Measurements from ENCODE around the gene HIPK1. TPM values are rescaled to one million over a fixed set of nuclear protein-coding genes. Genes with fewer than 3 reads are reported as not detected.

HIPK1 gene
- polyA plus RNA-seq, 3 donors from 2014 or later: 4.3 to 27.5 (median 12.7) TPM

DNA sequence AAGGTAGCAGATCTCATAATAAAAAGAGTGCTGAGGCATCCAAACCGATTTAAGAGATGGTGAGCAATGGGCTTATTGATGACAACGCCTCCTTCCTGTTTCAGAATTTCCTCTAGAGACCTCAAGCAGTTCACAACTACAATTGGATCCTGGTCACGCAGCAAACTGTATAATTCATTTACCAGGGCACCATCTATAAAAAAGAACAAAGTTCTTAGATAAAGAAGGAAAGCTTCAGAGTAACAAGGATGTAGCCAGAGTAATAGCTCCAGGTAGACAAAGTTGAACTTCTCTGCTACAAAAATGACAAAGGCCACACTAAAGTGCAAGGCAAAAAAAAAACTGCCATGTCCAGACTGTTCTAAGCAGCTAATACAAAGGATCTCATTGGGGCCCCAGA is 27.9 kb upstream of the HIPK1 start:
- H3K4me3 Mint-ChIP-seq: peak overlapping the region in 2 of 5 donors; percentile 10 to 16
- DNase-seq: no peak
- H3K27me3 Mint-ChIP-seq (ENCODE audit: low read depth in 3 of 3): peaks cover 5 to 15% (median 7%) of the 10 kb centered on the region in 3 donors
- peak overlapping the region in 5 of 6 donors; percentile 13 to 100 (median 62) for H3K27ac Mint-ChIP-seq
- peaks cover 7 to 51% (median 29%) of the 10 kb centered on the region in 3 donors for H3K36me3 Mint-ChIP-seq
- H3K9me3 Mint-ChIP-seq: no peaks in the 10 kb centered on the region
- H3K4me1 Mint-ChIP-seq: peaks cover 70 to 77% of the 10 kb centered on the region in 2 donors

DNA sequence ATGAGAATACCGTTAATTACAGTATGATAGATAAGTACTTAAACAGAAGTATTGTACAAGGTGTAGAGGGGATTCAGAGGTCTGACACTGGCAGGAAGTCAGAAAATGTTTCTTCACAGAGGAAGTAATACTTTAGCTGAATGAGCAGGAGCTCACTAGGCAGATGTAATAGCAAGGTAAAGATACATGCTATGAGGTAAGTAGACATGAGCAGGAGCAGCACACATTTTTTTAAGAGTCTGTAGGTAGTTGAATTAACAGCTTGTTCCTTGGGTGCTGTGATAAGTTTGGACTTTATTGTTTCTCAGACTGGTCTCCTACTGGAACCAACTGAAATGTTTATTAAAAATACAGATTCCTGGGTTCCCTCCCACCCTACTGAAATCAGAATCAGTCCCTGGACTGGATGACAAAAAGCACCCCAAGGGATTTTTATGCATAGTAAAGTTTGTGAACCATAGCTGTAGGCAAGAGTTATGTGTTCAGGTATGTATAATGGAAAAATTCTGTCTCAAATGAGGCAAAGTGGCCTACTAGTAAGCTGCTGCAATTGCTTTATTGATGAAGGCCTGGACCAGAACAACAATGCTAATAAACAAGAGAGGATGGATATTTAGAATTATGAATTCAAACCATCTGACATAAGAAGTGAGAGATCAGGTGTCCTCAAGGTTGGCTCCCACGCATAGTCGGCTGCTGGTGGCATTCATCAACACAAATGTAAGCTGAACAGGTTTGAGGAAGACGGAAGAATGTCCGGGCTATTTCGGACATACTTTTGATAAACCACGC is 25.4 kb upstream of the HIPK1 start:
- H3K4me3 Mint-ChIP-seq: peak overlapping the region; percentile 91 to 100 (median 99)
- peaks cover 5 to 18% (median 7%) of the 10 kb centered on the region in 3 donors for H3K27me3 Mint-ChIP-seq (ENCODE audit: low read depth in 3 of 3)
- peaks cover 66 to 73% of the 10 kb centered on the region in 2 donors for H3K4me1 Mint-ChIP-seq
- peak; percentile 22 to 34 (median 28) for DNase-seq
- H3K36me3 Mint-ChIP-seq: peaks cover 11 to 40% (median 16%) of the 10 kb centered on the region in 3 donors
- peak overlapping the region; percentile 98 to 100 (median 100) for H3K27ac Mint-ChIP-seq
- H3K9me3 Mint-ChIP-seq: no peaks in the 10 kb centered on the region

DNA sequence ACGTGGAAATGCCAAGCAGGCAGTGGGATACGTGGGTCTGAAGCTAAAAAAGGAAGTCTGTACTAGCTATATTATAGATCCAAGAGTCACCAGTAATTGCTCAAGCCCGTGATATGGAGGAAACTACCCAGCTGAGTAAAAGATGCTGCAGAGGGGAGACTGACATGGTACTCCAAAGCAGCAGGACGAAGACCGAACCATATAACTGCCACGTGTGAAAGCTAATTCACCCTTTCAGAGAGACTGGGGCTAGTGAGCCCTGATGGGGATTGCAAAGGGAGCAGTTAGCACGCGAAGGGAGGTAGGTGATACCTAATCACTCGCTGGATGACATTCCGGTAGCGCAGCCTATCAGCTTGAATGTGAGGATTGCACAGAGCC is 24.8 kb upstream of the HIPK1 start:
- no peak for DNase-seq
- Mint-ChIP-seq H3K4me3 (peak overlapping the region; percentile 91 to 100 (median 99)), H3K27me3 (ENCODE audit: low read depth in 3 of 3) (peaks cover 5 to 18% (median 7%) of the 10 kb centered on the region in 3 donors), H3K9me3 (no peaks in the 10 kb centered on the region), H3K4me1 (peaks cover 62 to 69% of the 10 kb centered on the region in 2 donors), H3K36me3 (peaks cover 13 to 41% (median 21%) of the 10 kb centered on the region in 3 donors), H3K27ac (peak overlapping the region; percentile 98 to 100 (median 100))

DNA sequence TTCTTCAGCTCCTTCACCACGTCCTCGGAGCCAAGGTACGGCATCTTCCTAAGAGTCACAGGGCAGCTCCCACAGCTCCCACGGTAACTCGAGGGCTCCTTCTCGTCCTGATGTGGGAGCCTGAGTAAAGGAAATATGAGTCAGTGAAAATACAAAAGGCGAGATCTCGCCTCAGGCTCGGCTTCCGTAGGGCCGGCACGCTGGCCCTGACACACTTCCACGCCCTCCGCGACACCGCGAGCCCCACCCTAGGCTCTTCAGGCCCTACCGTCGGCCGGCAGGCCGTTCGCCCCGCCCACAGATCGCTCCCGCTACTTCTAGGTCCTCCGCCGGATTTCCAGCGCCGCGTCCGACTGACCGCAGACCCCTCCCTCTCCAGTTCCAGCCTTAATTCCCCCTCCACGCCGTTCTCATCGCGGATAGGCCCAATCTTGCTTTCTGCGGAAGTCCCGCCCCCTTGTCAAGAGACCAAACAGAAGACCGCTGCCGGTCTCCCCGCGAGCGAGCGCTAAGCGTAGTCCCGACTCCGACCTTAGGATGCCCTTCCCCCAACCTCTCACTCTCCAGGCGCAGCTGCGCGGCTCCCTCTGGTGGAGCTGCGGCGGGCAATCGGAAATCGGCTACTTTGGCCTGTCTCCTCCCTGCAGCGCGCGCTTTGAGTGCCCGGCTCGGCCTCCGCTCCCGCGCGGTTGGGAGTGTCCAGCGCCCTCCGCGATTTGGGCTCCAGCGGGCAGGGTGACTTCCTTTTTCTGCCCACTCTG is 24.3 kb upstream of the HIPK1 start, which contains the start of the genes AP4B1 and DCLRE1B:
TSS of gene AP4B1 (minus strand) at position 126 of the 761 bp plus-strand sequence. CDS start at position 44, 82 bp downstream.
TSS of gene DCLRE1B (plus strand) at position 653 of the 761 bp plus-strand sequence. CDS start 261 bp downstream, outside the sequence.
- DNase-seq: peak; percentile 98 to 99 (median 99)
- Mint-ChIP-seq H3K27ac (peak within 1 kb of the TSS; percentile 98 to 100 (median 100)), H3K36me3 (peaks cover 10 to 37% (median 16%) of the 10 kb centered on the region in 3 donors), H3K4me3 (peak within 1 kb of the TSS; percentile 91 to 100 (median 99)), H3K27me3 (ENCODE audit: low read depth in 3 of 3) (peaks cover 5 to 18% (median 7%) of the 10 kb centered on the region in 3 donors), H3K9me3 (no peaks in the 10 kb centered on the region), H3K4me1 (peaks cover 58 to 64% of the 10 kb centered on the region in 2 donors)

DNA sequence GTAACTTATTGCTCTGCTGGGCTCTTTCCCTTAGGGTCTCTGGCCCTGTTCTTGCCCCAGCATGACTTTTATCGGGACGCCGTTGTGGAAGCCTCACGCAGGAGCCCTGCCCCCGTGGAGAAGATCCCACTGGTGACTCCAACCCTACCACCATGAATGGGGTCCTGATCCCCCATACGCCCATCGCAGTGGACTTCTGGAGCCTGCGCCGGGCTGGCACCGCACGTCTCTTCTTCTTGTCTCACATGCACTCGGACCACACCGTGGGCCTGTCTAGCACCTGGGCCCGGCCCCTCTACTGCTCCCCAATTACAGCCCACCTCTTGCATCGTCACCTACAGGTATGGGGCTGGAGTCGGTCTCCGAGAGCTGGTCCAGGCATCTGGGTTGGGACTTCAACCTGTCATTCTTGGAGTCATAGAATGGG is 23.7 kb upstream of the HIPK1 start:
- peaks cover 5 to 18% (median 7%) of the 10 kb centered on the region in 3 donors for H3K27me3 Mint-ChIP-seq (ENCODE audit: low read depth in 3 of 3)
- peak overlapping the region; percentile 98 to 100 (median 100) for H3K27ac Mint-ChIP-seq
- H3K36me3 Mint-ChIP-seq: peaks cover 14 to 34% (median 15%) of the 10 kb centered on the region in 3 donors
- H3K9me3 Mint-ChIP-seq: no peaks in the 10 kb centered on the region
- no peak for DNase-seq
- H3K4me1 Mint-ChIP-seq: peaks cover 58% of the 10 kb centered on the region in 2 donors
- H3K4me3 Mint-ChIP-seq: peak overlapping the region; percentile 91 to 100 (median 99)

DNA sequence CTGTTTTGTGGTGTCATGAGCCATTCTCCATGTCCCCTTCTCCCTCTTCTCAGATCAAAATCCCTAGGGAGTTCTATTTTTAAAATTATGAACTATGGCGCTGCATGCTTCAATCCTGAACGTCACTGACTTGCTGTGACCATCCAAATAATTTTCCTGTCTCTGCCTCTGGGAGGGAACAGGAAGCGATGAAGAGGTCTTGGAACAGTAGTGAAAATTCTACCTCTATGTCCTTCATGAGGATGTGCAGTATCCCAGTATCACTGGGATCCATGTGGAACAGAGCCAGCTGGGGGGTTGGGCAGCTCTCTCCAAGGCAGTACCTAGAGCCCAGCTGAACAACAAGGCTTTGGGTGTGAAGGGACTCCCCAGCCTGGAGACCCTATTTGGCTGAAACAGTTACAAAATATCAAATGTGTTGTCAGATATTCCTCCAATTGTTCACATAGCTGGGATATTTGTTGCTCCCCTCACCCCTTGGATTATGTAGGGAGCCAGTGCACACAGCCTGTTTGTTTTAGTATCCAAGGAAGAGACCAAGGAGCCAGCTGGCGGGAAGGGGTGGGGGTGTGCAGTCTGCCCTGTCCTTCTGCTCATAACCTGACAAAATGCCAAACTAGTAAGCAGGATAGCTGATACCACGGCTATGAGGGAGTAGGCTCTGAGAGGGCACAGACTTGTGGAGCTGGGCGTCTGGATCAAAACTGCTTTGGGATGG is 16.4 kb upstream of the HIPK1 start:
- Mint-ChIP-seq H3K36me3 (peaks cover 12 to 45% (median 19%) of the 10 kb centered on the region in 3 donors), H3K4me1 (peaks cover 0 to 12% of the 10 kb centered on the region in 2 donors), H3K27me3 (ENCODE audit: low read depth in 3 of 3) (no peaks in the 10 kb centered on the region), H3K27ac (no peak overlapping the region), H3K9me3 (no peaks in the 10 kb centered on the region), H3K4me3 (no peak overlapping the region)
- no peak for DNase-seq

DNA sequence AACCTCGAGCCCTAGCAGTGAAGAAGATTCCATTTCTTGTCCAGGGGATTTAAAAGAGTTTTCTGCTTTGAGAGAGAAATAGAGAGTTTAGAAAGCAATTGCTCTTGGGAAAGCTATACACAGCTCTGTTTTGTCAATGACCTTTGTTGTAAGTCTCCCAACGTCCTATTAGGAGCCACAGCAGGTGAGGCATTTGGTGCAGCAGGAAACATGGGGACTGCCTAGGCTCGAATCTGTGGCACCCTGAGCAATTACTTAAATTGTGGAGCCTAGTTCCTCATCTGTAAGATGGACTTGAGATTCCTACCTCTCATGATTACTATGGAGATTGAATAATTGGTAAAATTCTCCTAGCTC is 15.8 kb upstream of the HIPK1 start:
- Mint-ChIP-seq H3K36me3 (peaks cover 12 to 39% (median 19%) of the 10 kb centered on the region in 3 donors), H3K27me3 (ENCODE audit: low read depth in 3 of 3) (no peaks in the 10 kb centered on the region), H3K9me3 (no peaks in the 10 kb centered on the region), H3K27ac (no peak overlapping the region), H3K4me1 (peaks cover 0 to 7% of the 10 kb centered on the region in 2 donors), H3K4me3 (no peak overlapping the region)
- no peak for DNase-seq

DNA sequence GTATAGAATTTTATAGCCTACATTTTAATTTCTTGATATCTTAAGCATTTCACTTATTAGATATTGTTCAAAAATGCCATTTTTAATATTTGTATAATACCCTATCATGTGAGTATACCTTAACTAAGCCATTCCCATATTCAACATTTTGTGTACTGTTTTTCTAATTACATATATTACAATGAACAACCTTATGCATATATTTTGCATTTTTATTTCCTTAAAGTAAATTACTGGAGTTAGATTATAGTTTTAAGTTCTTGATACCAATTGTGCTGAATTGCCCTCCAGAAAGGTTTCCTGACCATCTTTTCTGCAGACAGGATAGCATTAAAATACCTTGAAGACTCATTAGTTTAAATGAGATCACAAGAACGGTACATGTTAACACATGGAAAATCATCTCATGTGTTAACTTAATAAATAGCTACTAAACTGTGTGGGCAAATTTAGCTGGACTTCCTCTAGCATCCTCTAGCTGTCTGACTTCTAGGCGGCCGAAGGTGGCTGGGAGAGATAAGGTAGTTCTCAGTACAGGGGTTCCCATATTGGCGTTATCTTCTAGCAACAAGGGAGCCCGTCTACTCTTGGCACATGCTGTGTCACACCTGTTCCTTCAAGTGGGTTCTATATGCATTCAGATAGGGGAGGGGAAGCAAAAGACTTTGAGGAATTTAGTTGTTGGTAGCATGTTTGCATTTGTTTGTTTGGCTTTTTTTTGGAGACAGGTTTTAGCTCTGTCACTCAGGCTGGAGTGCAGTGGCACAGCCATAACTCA is 15.0 kb upstream of the HIPK1 start:
- no peak overlapping the region for H3K27ac Mint-ChIP-seq
- no peak overlapping the region for H3K4me3 Mint-ChIP-seq
- no peaks in the 10 kb centered on the region for H3K4me1 Mint-ChIP-seq
- H3K36me3 Mint-ChIP-seq: peaks cover 5 to 31% (median 13%) of the 10 kb centered on the region in 3 donors
- no peaks in the 10 kb centered on the region for H3K27me3 Mint-ChIP-seq (ENCODE audit: low read depth in 3 of 3)
- H3K9me3 Mint-ChIP-seq: no peaks in the 10 kb centered on the region
- no peak for DNase-seq

DNA sequence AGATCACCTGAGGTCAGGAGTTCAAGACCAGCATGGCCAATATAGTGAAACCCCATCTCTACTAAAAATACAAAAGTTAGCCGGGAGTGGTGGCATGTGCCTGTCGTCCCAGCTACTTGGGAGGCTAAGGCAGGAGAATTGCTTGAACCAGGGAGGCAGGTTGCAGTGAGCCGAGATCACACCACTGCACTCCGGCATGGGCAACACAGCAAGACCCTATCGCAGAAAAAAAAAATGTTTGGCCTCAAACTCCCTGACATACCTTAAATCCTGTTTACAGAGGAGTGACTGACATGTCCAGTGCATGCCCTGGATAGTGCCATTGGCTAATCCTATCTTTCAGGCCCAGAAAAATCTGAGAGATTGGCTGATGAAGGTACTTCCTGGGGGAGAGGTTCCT is 12.2 kb upstream of the HIPK1 start:
- H3K27me3 Mint-ChIP-seq (ENCODE audit: low read depth in 3 of 3): peaks cover 0 to 1% (median 0%) of the 10 kb centered on the region in 3 donors
- H3K27ac Mint-ChIP-seq: no peak overlapping the region
- no peak overlapping the region for H3K4me3 Mint-ChIP-seq
- DNase-seq: no peak
- no peaks in the 10 kb centered on the region for H3K4me1 Mint-ChIP-seq
- no peaks in the 10 kb centered on the region for H3K9me3 Mint-ChIP-seq
- peaks cover 0 to 13% (median 3%) of the 10 kb centered on the region in 3 donors for H3K36me3 Mint-ChIP-seq

DNA sequence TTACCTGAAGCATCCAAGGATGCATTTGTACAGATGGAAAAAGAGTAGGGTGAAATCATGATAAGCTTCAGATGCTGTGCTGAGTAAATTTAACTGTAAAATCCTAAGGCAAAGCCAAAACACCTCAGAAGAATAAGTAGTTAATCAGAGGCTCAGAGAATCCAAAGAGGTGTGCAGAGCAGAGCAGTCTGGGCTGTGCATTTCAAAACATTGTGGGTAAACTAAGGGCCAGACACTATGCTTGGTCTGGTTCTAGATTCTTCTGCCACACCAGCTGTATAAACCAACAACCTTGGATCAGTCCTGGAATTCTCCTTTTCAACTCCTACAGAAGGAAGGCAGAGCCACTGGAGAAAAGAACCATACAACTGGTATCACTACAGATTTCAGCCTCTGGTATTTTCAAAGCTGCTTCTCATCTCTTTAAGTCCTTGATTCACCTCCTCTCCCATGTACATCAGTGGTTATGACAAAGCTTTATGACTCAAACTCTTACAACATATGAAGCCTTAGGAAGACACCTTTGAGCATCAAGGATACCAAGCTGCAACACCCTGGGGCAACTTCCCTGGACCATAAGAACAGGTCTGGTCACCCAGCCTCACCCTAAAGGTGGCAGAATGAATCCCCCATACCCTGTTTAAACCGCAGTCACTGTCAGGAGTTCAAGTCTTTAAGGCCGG is 11.6 kb upstream of the HIPK1 start:
- Mint-ChIP-seq H3K4me1 (no peaks in the 10 kb centered on the region), H3K4me3 (no peak overlapping the region)

DNA sequence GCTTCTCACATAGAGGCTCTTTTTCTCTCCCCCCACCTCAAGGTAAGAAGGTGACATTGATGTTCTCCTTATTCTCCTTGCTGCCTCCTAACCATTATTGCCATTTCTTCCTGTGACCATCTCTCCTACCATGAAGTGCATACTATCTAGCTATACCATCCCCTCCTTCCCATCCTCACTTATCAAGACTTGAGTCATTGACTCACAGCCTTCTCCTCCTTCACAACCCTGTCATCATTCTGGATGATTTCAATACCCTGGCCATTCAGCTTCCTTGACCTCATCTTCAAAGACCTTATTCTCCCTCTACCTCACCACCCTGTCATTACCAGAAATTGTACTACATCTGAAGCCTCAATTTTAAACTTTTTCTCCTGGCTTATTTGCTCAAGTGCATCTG is 10.9 kb upstream of the HIPK1 start:
- Mint-ChIP-seq H3K9me3 (no peaks in the 10 kb centered on the region), H3K27me3 (ENCODE audit: low read depth in 3 of 3) (peaks cover 0 to 4% (median 0%) of the 10 kb centered on the region in 3 donors), H3K36me3 (peaks cover 0 to 5% (median 0%) of the 10 kb centered on the region in 3 donors), H3K4me3 (no peak overlapping the region), H3K27ac (no peak overlapping the region), H3K4me1 (no peaks in the 10 kb centered on the region)
- no peak for DNase-seq

More for the DNA sequence above, 11.6 kb upstream of the HIPK1 start:
- DNase-seq: no peak
- H3K27ac Mint-ChIP-seq: no peak overlapping the region
- peaks cover 0 to 3% (median 0%) of the 10 kb centered on the region in 3 donors for H3K27me3 Mint-ChIP-seq (ENCODE audit: low read depth in 3 of 3)
- peaks cover 0 to 12% (median under 1%) of the 10 kb centered on the region in 3 donors for H3K36me3 Mint-ChIP-seq
- H3K9me3 Mint-ChIP-seq: no peaks in the 10 kb centered on the region

DNA sequence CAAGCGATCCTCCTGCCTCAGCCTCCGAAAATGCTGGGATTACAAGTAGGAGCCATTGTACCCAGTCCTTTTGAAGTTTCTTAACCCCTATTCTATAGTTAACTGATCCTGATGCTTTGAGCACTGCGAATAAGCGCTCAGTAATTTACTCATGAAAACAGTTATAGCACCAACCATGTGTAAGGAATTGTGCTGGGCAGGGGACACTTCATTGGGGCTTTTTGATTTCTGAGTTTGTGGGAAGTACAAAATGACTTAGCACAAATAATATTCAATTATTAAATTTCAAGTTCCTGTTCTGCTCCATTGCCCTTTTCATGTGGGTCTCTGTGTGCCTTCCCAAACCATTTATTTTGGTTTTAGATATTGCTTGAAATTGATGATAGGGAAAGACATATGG is 6.2 kb upstream of the HIPK1 start:
- Mint-ChIP-seq H3K9me3 (no peaks in the 10 kb centered on the region), H3K27ac (no peak overlapping the region), H3K4me1 (peaks cover 3 to 5% of the 10 kb centered on the region in 2 donors), H3K4me3 (no peak overlapping the region), H3K27me3 (ENCODE audit: low read depth in 3 of 3) (peaks cover 0 to 6% (median 4%) of the 10 kb centered on the region in 3 donors), H3K36me3 (no peaks in the 10 kb centered on the region)
- DNase-seq: no peak
